ENCODE measurements around the gene RNASEH1. TPM values are rescaled to one million over a fixed set of nuclear protein-coding genes. Genes with fewer than 3 reads are reported as not detected.

RNASEH1 gene
- total and polyA plus RNA-seq, 2 of the 8 experiments (the other 6 are each of a cell fraction or from before 2014, with no cell fraction given): 11.7 to 42.7 TPM

- TF ChIP-seq E2F6 (IDR thresholded peaks at IDR 0.05) (no peak), YY1 (IDR thresholded peaks at IDR 0.05; ENCODE audit: low read depth, low read length) (no peak), POLR2AphosphoS5 (IDR thresholded peaks at IDR 0.05; ENCODE audit: low read depth, low read length) (no peak), RFX5 (IDR thresholded peaks at IDR 0.05; ENCODE audit: borderline replicate concordance, low read depth, low read length) (no peak)
Observed at GRCh38 chr2:3586220-3586619, 28.1 kb upstream of the RNASEH1 start (continued).

All from H1 (cell line).